HTR-8/SVneo (cell line): ENCODE data around the gene TNFRSF4.
"Not testable (repeated sequence)": the region's sequence is repeated elsewhere in the genome, so short reads cannot be mapped to it uniquely, and the experiment has no call there.

ENCODE experiments used
- DNase-seq: peaks from one replicate; pipeline ENCODE4 v3.0.0; 2011; ENCODE audit warnings: low spot score, mixed read lengths; ENCODE audit not compliant: insufficient read length
- FAIRE-seq: peaks from 2 replicates; lab custom pipeline; 2011; peaks lifted over from hg19 to GRCh38; lab: Jason Lieb, UNC

TNFRSF4 gene

GRCh38 chr1:1213345-1214265 lies at the start of gene TNFRSF4:
Gene TNFRSF4 (minus strand): TSS chr1:1214153. CDS start chr1:1214127, 26 bp downstream.
- FAIRE-seq (no peak), DNase-seq (no peak)

- no peak for DNase-seq
- no peak for FAIRE-seq
These were observed 48.8 kb upstream of the TNFRSF4 start for GRCh38 chr1:1262758-1263157.

DNA sequence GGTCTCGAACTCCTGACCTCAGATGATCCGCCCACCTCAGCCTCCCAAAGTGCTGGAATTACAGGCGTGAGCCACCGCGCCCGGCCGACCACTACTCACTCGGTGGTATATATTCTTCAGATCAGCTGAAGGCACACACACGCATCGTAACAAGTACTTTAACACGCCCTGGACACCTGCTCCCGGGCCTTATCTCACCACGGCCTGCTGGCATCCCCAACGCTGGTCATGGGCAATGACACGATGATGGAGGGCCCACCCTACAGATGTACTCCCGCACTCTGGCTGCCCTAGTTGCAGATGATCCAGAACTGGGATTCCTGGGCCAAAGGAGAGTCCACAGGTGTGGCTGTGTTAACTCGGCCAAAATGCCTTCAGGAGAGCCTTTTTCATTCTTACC lies 48.1 kb upstream of the TNFRSF4 start:
- DNase-seq (no peak), FAIRE-seq (no peak)

- FAIRE-seq (no peak), DNase-seq (no peak)
These were observed 47.0 kb upstream of the TNFRSF4 start for GRCh38 chr1:1260843-1261560.

- no peak for FAIRE-seq
- no peak for DNase-seq
These were observed 46.1 kb upstream of the TNFRSF4 start for GRCh38 chr1:1259951-1260600.

GRCh38 chr1:1259540-1259939 lies 45.6 kb upstream of the TNFRSF4 start:
- DNase-seq (no peak), FAIRE-seq (no peak)

DNA sequence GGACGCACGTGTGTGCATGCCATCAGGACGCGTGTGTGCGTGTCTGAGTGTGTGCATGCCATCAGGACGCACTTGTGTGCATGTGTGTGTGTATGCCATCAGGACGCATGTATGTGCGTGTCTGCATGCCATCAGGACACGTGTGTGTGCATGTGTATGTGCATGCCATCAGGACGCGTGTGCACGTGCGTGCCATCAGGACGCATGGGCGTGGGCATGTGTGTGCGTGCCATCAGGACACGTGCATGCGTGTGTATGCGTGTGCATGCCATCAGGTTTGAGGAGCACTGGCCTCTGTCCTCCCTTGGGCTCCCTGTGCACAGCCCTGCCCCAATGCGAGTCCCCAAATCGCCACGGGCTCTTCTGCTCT lies 45.2 kb upstream of the TNFRSF4 start:
- no peak for DNase-seq

GRCh38 chr1:1256956-1257871 lies 43.3 kb upstream of the TNFRSF4 start:
- DNase-seq (no peak), FAIRE-seq (no peak)

More for the DNA sequence above, 45.2 kb upstream of the TNFRSF4 start:
- peak; percentile 98 for FAIRE-seq

- DNase-seq (no peak), FAIRE-seq (no peak)
These were observed 41.7 kb upstream of the TNFRSF4 start for GRCh38 chr1:1255611-1256010.

DNA sequence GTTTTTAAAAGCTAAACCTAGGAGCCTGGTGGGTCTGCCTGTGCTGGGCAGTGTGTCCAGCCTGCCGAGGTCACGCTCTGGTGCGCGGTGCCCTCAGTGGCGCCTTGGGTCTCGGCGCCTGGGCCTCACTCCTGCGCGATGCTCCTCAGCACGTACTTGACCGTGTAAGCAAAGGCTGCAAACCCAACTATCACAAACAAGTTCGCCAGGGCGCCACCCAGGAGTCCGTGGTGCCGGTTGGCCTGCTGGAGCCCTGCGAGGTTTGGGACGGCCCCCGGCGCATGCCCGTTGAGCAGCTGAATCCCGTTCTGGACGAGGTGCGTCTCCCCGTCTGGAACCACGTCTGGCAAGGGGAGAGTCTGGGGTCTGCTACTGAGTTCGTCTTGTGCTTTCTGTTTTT lies 41.1 kb upstream of the TNFRSF4 start:
- FAIRE-seq: no peak

DNA sequence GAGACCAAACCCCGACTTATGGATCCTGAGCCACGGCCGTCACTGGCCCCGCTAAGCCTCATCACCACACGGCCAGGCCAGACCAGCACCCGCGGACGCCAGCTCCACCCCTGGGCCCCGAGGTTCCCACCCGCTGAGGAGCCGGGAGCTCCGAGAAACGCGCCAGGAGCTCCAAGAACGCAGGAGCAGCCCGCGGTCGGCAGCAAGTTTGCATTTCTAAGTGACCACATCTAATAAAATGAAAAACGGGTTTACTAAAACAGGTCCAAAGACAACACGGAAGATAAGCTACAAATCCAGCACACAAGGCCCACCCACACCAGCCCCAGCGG lies 40.7 kb upstream of the TNFRSF4 start:
- DNase-seq (no peak), FAIRE-seq (no peak)

More for the DNA sequence above, 41.1 kb upstream of the TNFRSF4 start:
- no peak for DNase-seq

DNA sequence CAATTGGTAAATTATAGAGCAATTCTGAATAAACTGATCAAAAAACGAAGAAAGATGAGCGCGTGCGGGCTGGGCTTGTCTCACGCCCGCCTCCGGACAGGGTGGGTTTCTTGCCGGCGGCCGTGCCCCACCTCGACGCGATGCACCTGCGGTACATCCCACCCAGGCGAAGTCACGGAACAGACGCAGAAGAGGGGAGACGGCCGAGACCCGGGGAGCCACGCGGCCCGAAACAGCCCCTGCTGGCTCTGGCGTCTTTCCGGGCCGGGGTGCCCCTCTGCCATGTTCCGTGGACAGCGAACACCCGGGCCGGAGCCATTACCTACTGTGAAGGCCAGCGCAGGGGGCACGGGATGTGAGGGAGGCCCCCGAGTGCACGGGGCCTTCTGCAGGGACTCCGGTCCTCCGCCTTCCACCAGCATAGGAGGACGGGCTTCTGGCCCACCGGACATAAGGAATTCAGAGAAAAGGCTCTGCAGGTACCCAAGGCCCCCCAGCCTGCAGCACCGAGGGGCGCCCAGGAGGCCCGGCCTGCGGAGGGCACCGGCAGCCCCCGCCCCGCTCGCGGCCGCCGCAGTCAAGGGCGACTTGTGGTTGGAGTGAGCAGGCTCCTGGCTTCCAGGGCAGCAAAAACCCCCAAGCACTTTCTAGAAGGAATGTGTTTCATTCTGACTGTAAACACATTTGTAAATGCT lies 40.2 kb upstream of the TNFRSF4 start:
- FAIRE-seq (no peak), DNase-seq (no peak)

DNA sequence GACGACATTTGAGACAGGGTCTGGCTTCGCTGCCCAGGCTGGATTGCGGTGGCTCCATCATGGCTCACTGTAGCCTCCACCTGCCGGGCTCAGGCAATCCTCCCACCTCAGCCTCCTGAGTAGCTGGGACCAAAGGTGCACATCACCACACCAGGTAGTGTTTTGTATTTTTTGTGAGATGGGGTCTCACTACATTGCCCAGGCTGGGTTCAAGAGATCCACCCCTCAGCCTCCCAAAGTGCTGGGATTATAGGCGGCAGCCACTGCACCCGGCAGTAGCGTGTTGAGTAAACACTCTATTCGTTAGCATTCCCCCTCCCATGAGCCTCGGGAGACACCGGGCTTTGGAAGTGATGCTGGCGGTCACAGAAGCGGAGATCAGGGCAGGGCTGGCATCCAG lies 39.4 kb upstream of the TNFRSF4 start:
- DNase-seq (no peak), FAIRE-seq (no peak)

GRCh38 chr1:1250786-1251284 lies 36.9 kb upstream of the TNFRSF4 start:
- DNase-seq (peak; percentile 33), FAIRE-seq (peak; percentile 20)

GRCh38 chr1:1248009-1248913 lies 34.3 kb upstream of the TNFRSF4 start:
- DNase-seq: not testable (repeated sequence)
- peak; percentile 51 for FAIRE-seq

- FAIRE-seq (no peak), DNase-seq (no peak)
These were observed 33.5 kb upstream of the TNFRSF4 start for GRCh38 chr1:1247341-1247913.

- no peak for FAIRE-seq
- no peak for DNase-seq
These were observed 32.8 kb upstream of the TNFRSF4 start, which contains the start of gene C1QTNF12 for GRCh38 chr1:1246577-1247340. Gene C1QTNF12 (minus strand): TSS chr1:1246722. CDS start chr1:1246690, 32 bp downstream.
